IMR-90 (cell line): ENCODE measurements around the gene MGAT5. TPM values are rescaled to one million over a fixed set of nuclear protein-coding genes. Genes with fewer than 3 reads are reported as not detected.

Source experiments
- ATAC-seq: fragments of 200-7000 bp; cut with Tn5 transposase; 2 replicates; pipeline ENCODE4 v1.9.1; 2020; ENCODE audit warnings: low read depth, mild to moderate bottlenecking, moderate library complexity
- BruUV-seq: library from RNA; stranded (reverse); fragments of 400-500 nt; replicated peaks from 2 replicates; lab custom pipeline; 2021; lab: Mats Ljungman, UMichigan
- CTCF ChIA-PET: fragments of 300-600 bp; formaldehyde crosslinking; extraction: SDS; loops from one replicate; lab custom pipeline; 2021; ENCODE audit warnings: antibody characterized with exemption; lab: Yijun Ruan, JAX
- POLR2A ChIA-PET: fragments of 300-600 bp; sonication (Branson Sonifier 250); formaldehyde crosslinking; loops from one replicate; lab custom pipeline; 2022; ENCODE audit warnings: antibody characterized with exemption; ENCODE audit not compliant: unreplicated experiment; lab: Charles Lee
- DNase-seq: peaks from one replicate; pipeline ENCODE4 v3.0.0; 2013
- H2AFZ ChIP-seq: replicated peaks from 2 replicates; pipeline ENCODE3; 2013; ENCODE audit warnings: low read length, mild to moderate bottlenecking; ENCODE audit not compliant: poor library complexity
- H2AK5ac ChIP-seq: 2 replicates; pipeline ENCODE4 v1.6.1; 2013; ENCODE audit warnings: low read depth, low read length, inconsistent platforms
- H2AK9ac ChIP-seq: replicated peaks from 2 replicates; pipeline ENCODE3; 2013; ENCODE audit warnings: mild to moderate bottlenecking, low read depth, low read length, moderate library complexity; ENCODE audit not compliant: poor library complexity
- H2BK120ac ChIP-seq: 2 replicates; pipeline ENCODE4 v1.6.1; 2013; ENCODE audit warnings: low read depth, low read length, inconsistent platforms
- H2BK15ac ChIP-seq: 3 replicates; pipeline ENCODE4 v1.6.1; 2013; ENCODE audit warnings: low read depth, low read length, inconsistent platforms
- H2BK20ac ChIP-seq: 2 replicates; pipeline ENCODE4 v1.6.1; 2013; ENCODE audit warnings: low read depth, mild to moderate bottlenecking, inconsistent platforms, low read length, moderate library complexity
- H2BK5ac ChIP-seq: 2 replicates; pipeline ENCODE4 v1.6.1; 2013; ENCODE audit warnings: mild to moderate bottlenecking, low read depth, low read length, inconsistent platforms; ENCODE audit not compliant: poor library complexity, severe bottlenecking
- H3K14ac ChIP-seq: replicated peaks from 2 replicates; pipeline ENCODE4 v1.6.1; 2013; ENCODE audit warnings: low read depth, low read length, inconsistent platforms
- H3K18ac ChIP-seq: 2 replicates; pipeline ENCODE4 v1.6.1; 2013; ENCODE audit warnings: low read depth, low read length, control low read depth
- H3K23ac ChIP-seq: 2 replicates; pipeline ENCODE4 v1.6.1; 2013; ENCODE audit warnings: low read depth, low read length, inconsistent platforms
- H3K27ac ChIP-seq: 2 replicates; pipeline ENCODE4 v1.5.1; 2013; ENCODE audit warnings: mild to moderate bottlenecking, control low read depth, low read length; ENCODE audit not compliant: insufficient read depth
- H3K27me3 ChIP-seq: 2 replicates; pipeline ENCODE4 v1.6.1; 2013; ENCODE audit warnings: low read length; ENCODE audit not compliant: control insufficient read depth, insufficient read depth
- H3K36me3 ChIP-seq: 2 replicates; pipeline ENCODE4 v1.6.1; 2013; ENCODE audit warnings: low read length, mixed read lengths; ENCODE audit not compliant: control insufficient read depth, insufficient read depth
- H3K4ac ChIP-seq: 2 replicates; pipeline ENCODE4 v1.6.1; 2013; ENCODE audit warnings: low read depth, low read length, inconsistent platforms
- H3K4me1 ChIP-seq: 2 replicates; pipeline ENCODE4 v1.6.1; 2013; ENCODE audit warnings: low read length, mixed read lengths; ENCODE audit not compliant: control insufficient read depth, insufficient read depth
- H3K4me2 ChIP-seq: 2 replicates; pipeline ENCODE4 v1.6.1; 2013; ENCODE audit warnings: low read depth, mild to moderate bottlenecking, control low read depth, low read length, moderate library complexity
- H3K4me3 ChIP-seq: 2 replicates; pipeline ENCODE4 v1.5.1; 2013; ENCODE audit warnings: low read depth, mild to moderate bottlenecking, control low read depth, low read length, moderate library complexity; ENCODE audit not compliant: insufficient read depth
- H3K56ac ChIP-seq: 2 replicates; pipeline ENCODE4 v1.6.1; 2013; ENCODE audit warnings: low read length, inconsistent platforms; ENCODE audit not compliant: insufficient read depth; ENCODE audit errors: extremely low read depth
- H3K79me1 ChIP-seq, 2 experiments: 2 replicates each; pipeline ENCODE4 v1.6.1; 2013; ENCODE audit warnings: low read length in 2 of 2, inconsistent platforms in 1 of 2, low read depth in 1 of 2
- H3K9ac ChIP-seq: 2 replicates; pipeline ENCODE4 v1.6.1; 2013; ENCODE audit warnings: low read depth, low read length, control low read depth
- H3K9me1 ChIP-seq: 2 replicates; pipeline ENCODE4 v1.6.1; 2013; ENCODE audit warnings: low read length, inconsistent platforms; ENCODE audit not compliant: insufficient read depth
- H3K9me3 ChIP-seq: 2 replicates; pipeline ENCODE4 v1.6.1; 2013; ENCODE audit warnings: low read length; ENCODE audit not compliant: control insufficient read depth, insufficient read depth
- H4K20me1 ChIP-seq: 2 replicates; pipeline ENCODE4 v1.6.1; 2013; ENCODE audit warnings: low read length, inconsistent platforms; ENCODE audit not compliant: insufficient read depth
- H4K5ac ChIP-seq: 2 replicates; pipeline ENCODE4 v1.6.1; 2013; ENCODE audit warnings: mild to moderate bottlenecking, low read depth, low read length, control low read depth
- H4K8ac ChIP-seq, 2 experiments: 2 replicates each; pipeline ENCODE4 v1.6.1; 2013; ENCODE audit warnings: low read depth in 2 of 2, low read length in 2 of 2, control low read depth in 1 of 2, inconsistent platforms in 1 of 2
- H4K91ac ChIP-seq: 2 replicates; pipeline ENCODE4 v1.6.1; 2013; ENCODE audit warnings: low read depth, low read length, inconsistent platforms; ENCODE audit not compliant: insufficient read depth
- RCOR1 ChIP-seq: IDR thresholded peaks from 2 replicates; pipeline ENCODE4 v1.6.1; 2012; ENCODE audit warnings: mild to moderate bottlenecking, low read length, improper control_type of control experiment; ENCODE audit not compliant: insufficient replicate concordance
- WGBS, 2 experiments: methylation state at CpG; one replicate each; pipeline versions ENCODE4 v1.1.5 to v1.1.7; 2013; ENCODE audit warnings: missing lambda C conversion rate in 2 of 2; ENCODE audit not compliant: insufficient read length in 1 of 2; ENCODE audit errors: extremely low coverage in 2 of 2; 5-methylcytosine and 5-hydroxymethylcytosine counted together
- dilution Hi-C: fragments of 300-500 bp; cut with HindIII; formaldehyde crosslinking; loops from one replicate; pipeline ENCODE4 v1.14.3; 2018; ENCODE audit warnings: low sequenced_read_pairs; ENCODE audit not compliant: unreplicated experiment
- in situ Hi-C: fragments of 300-500 bp; cut with MboI; formaldehyde crosslinking; loops from 3 replicates; pipeline ENCODE4 v1.14.3; 2019; ENCODE audit warnings: low sequenced_read_pairs, inconsistent platforms, mixed read lengths
- intact Hi-C: fragments of 100-400 bp; cut with micrococcal nuclease; formaldehyde crosslinking; loops from 2 replicates; pipeline ENCODE4 v1.10.0; 2022
- polyA plus RNA-seq, 3 experiments: library from polyadenylated mRNA; depleted of rRNA; stranded (reverse); fragments of >200 nt; gene quantifications; 2 replicates each; pipeline ENCODE4 v1.2.3, GENCODE V29; 2012; ENCODE audit warnings: low replicate concordance in 1 of 3
- total RNA-seq: library from RNA; depleted of rRNA; stranded (reverse); fragments of >200 nt; gene quantifications from 2 replicates; pipeline ENCODE4 v1.2.3, GENCODE V29; 2012

Gene MGAT5
- total and polyA plus RNA-seq, 2 of the 4 experiments (the other 2 are of a cell fraction), result 22.9 to 59.9 TPM

GRCh38 chr2:134465228-134466105 lies 211.6 kb downstream of the MGAT5 start:
- Histone ChIP-seq H3K4me1 (no peaks in the 10 kb centered on the region), H3K9ac (no peak overlapping the region), H3K27me3 (peaks cover 33% of the 10 kb centered on the region), H2BK20ac (no peak overlapping the region), H4K20me1 (no peaks in the 10 kb centered on the region), H3K23ac (no peak overlapping the region), H2AK9ac (no peak overlapping the region), H3K9me1 (0 out of 2 replicates have a peak, but pooled peaks cover 4% of the 10 kb centered on the region), H3K18ac (no peak overlapping the region), H2AFZ (no peak overlapping the region), H2BK15ac (no peak overlapping the region), H4K91ac (no peak overlapping the region), H2BK120ac (no peak overlapping the region), H3K4me2 (no peak overlapping the region), H3K9me3 (no peaks in the 10 kb centered on the region), H2BK5ac (no peak overlapping the region), H2AK5ac (no peak overlapping the region), H3K4me3 (no peak overlapping the region), H3K27ac (no peak overlapping the region), H3K14ac (no peak overlapping the region), H3K4ac (no peak overlapping the region), H3K79me1 (no peaks in the 10 kb centered on the region), H4K5ac (no peak overlapping the region), H3K36me3 (no peaks in the 10 kb centered on the region), H3K56ac (no peak overlapping the region), H4K8ac (no peak overlapping the region)
- intact Hi-C loops (no loop called here), dilution Hi-C loops (no loop called here), in situ Hi-C loops (no loop called here)
- ChIA-PET POLR2A (no interaction called here), CTCF (interaction anchor here (0.6 kb wide), 1 partner anchor 15 kb away, joined by 3 read pairs; no protein-coding TSS in a partner anchor)
- WGBS, 2 experiments, result 44% methylated on average over 2 of the region's 6 CpGs; no CpG with 5 or more reads in 1 of the 2 experiments
- DNase-seq, result no peak
- ATAC-seq, result no peak
- BruUV-seq, result no TSS peak
- TF ChIP-seq RCOR1, result no peak
